Left ventricle myocardium inferior (tissue), 1 donor: ENCODE data around the gene SND1. TPM values are rescaled to one million over a fixed set of nuclear protein-coding genes. Genes with fewer than 3 reads are reported as not detected.

Experiments
- DNase-seq: peaks from one replicate; pipeline ENCODE4 v3.0.0-alpha.2; 2020
- H3K27ac ChIP-seq: fragments of 200-600 bp; replicated peaks from 2 replicates; pipeline ENCODE4 v1.8.0; 2021
- H3K27me3 ChIP-seq: fragments of 200-600 bp; 2 replicates; pipeline ENCODE4 v1.8.0; 2021; ENCODE audit warnings: low read depth
- H3K36me3 ChIP-seq: fragments of 200-600 bp; 2 replicates; pipeline ENCODE4 v1.8.0; 2021
- H3K4me1 ChIP-seq: fragments of 200-600 bp; 2 replicates; pipeline ENCODE4 v1.8.0; 2021
- H3K4me3 ChIP-seq: fragments of 200-600 bp; 2 replicates; pipeline ENCODE4 v1.8.0; 2021; ENCODE audit warnings: mild to moderate bottlenecking, moderate library complexity
- H3K9me3 ChIP-seq: fragments of 200-600 bp; replicated peaks from 2 replicates; pipeline ENCODE4 v1.8.0; 2021
- intact Hi-C: fragments of 100-400 bp; cut with micrococcal nuclease; formaldehyde crosslinking; loops from one replicate; pipeline ENCODE4 v1.11.0; 2022
- total RNA-seq: library from RNA; stranded (reverse); fragmentation: NEBNext Ultra II Directional; extraction: Animal tissue kit (Norgen Biotek cat#: 25700); gene quantifications from one replicate; pipeline ENCODE4 v1.2.1, GENCODE V29; 2021
- TF ChIP-seq, protein P1 (sequence below): fragments of 200-600 bp; IDR thresholded peaks from 2 replicates; pipeline ENCODE4 v1.8.0; 2021; ENCODE audit warnings: antibody characterized with exemption, mild to moderate bottlenecking, borderline replicate concordance
- donor health status: DM: no; HTN: yes; CAD: no; lungs with severe emphysema.

SND1 gene
- total RNA-seq, 1 donor from 2014 or later = 71.6 TPM

DNA sequence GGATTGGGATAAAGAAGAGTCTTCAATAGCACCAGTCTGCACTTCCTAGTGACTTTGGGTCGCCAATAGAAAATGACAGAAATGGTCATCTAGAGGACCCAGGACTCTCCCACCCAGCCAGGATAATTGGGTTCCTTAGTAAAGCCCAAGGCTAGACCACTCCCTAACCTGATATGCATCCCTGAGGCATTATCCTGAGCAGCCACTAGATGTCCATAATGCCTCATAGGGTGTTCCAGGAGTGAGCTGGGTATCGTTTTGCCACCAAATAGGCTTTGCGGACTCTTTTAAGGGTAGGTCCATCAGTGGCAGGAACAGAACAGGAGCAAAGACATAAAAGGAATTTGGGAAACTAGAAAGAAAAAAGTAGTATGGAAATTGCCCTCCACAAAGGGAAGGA is 383.7 kb downstream of the SND1 start:
- peaks cover 21% of the 10 kb centered on the region for H3K4me1 ChIP-seq
- no peaks in the 10 kb centered on the region for H3K27me3 ChIP-seq
- no peak overlapping the region for H3K27ac ChIP-seq
- intact Hi-C loops = no loop called here
- no peaks in the 10 kb centered on the region for H3K36me3 ChIP-seq
- TF ChIP-seq, protein P1, sequence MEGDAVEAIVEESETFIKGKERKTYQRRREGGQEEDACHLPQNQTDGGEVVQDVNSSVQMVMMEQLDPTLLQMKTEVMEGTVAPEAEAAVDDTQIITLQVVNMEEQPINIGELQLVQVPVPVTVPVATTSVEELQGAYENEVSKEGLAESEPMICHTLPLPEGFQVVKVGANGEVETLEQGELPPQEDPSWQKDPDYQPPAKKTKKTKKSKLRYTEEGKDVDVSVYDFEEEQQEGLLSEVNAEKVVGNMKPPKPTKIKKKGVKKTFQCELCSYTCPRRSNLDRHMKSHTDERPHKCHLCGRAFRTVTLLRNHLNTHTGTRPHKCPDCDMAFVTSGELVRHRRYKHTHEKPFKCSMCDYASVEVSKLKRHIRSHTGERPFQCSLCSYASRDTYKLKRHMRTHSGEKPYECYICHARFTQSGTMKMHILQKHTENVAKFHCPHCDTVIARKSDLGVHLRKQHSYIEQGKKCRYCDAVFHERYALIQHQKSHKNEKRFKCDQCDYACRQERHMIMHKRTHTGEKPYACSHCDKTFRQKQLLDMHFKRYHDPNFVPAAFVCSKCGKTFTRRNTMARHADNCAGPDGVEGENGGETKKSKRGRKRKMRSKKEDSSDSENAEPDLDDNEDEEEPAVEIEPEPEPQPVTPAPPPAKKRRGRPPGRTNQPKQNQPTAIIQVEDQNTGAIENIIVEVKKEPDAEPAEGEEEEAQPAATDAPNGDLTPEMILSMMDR = peak; percentile 42
- H3K4me3 ChIP-seq = no peak overlapping the region
- no peak for DNase-seq
- H3K9me3 ChIP-seq = no peaks in the 10 kb centered on the region

GRCh38 chr7:128036226-128036940 is 384.4 kb downstream of the SND1 start:
- H3K4me1 ChIP-seq = peaks cover 20% of the 10 kb centered on the region
- DNase-seq = no peak
- no peaks in the 10 kb centered on the region for H3K9me3 ChIP-seq
- H3K27me3 ChIP-seq = no peaks in the 10 kb centered on the region
- no peak overlapping the region for H3K4me3 ChIP-seq
- no peak overlapping the region for H3K27ac ChIP-seq
- TF ChIP-seq, protein P1 = no peak
- intact Hi-C loops = no loop called here
- no peaks in the 10 kb centered on the region for H3K36me3 ChIP-seq

GRCh38 chr7:128037081-128037480 is 385.1 kb downstream of the SND1 start:
- H3K4me3 ChIP-seq = no peak overlapping the region
- no peaks in the 10 kb centered on the region for H3K27me3 ChIP-seq
- DNase-seq = no peak
- intact Hi-C loops = no loop called here
- TF ChIP-seq, protein P1 = no peak
- no peaks in the 10 kb centered on the region for H3K9me3 ChIP-seq
- H3K27ac ChIP-seq = no peak overlapping the region
- H3K4me1 ChIP-seq = peaks cover 16% of the 10 kb centered on the region
- no peaks in the 10 kb centered on the region for H3K36me3 ChIP-seq

GRCh38 chr7:128037880-128038619 is 386.1 kb downstream of the SND1 start:
- Histone ChIP-seq H3K4me3 (no peak overlapping the region), H3K9me3 (no peaks in the 10 kb centered on the region), H3K27me3 (no peaks in the 10 kb centered on the region), H3K27ac (no peak overlapping the region), H3K4me1 (peaks cover 6% of the 10 kb centered on the region), H3K36me3 (no peaks in the 10 kb centered on the region)
- DNase-seq = no peak
- TF ChIP-seq, protein P1 = no peak
- intact Hi-C loops = no loop called here

GRCh38 chr7:128039544-128039953 is 387.6 kb downstream of the SND1 start:
- intact Hi-C loops = no loop called here
- DNase-seq = no peak
- H3K27me3 ChIP-seq = no peaks in the 10 kb centered on the region
- H3K4me1 ChIP-seq = peaks cover 8% of the 10 kb centered on the region
- H3K27ac ChIP-seq = no peak overlapping the region
- TF ChIP-seq, protein P1 = no peak
- H3K4me3 ChIP-seq = no peak overlapping the region
- no peaks in the 10 kb centered on the region for H3K9me3 ChIP-seq
- no peaks in the 10 kb centered on the region for H3K36me3 ChIP-seq
